HEK293T (cell line): ENCODE measurements around the gene UGCG.

Source experiments
- ARNT ChIP-seq: fragments of 450-650 bp; IDR thresholded peaks from 2 replicates; pipeline ENCODE4 v1.6.1; 2017; ENCODE audit warnings: mild to moderate bottlenecking
- BHLHE40 ChIP-seq: fragments of 450-650 bp; IDR thresholded peaks from 2 replicates; pipeline ENCODE4 v1.6.1; 2016; ENCODE audit warnings: mild to moderate bottlenecking, moderate library complexity, borderline replicate concordance
- CTBP1 ChIP-seq: fragments of 450-650 bp; IDR thresholded peaks from 2 replicates; pipeline ENCODE4 v1.6.1; 2016; ENCODE audit warnings: borderline replicate concordance
- FOXK2 ChIP-seq: fragments of 450-650 bp; IDR thresholded peaks from 2 replicates; pipeline ENCODE4 v1.6.1; 2016; ENCODE audit warnings: mild to moderate bottlenecking
- HDGF ChIP-seq: fragments of 450-650 bp; IDR thresholded peaks from 2 replicates; pipeline ENCODE4 v1.6.1; 2017; ENCODE audit warnings: antibody characterized with exemption, borderline replicate concordance
- NFRKB ChIP-seq: fragments of 450-650 bp; IDR thresholded peaks from 2 replicates; pipeline ENCODE4 v1.6.1; 2016; ENCODE audit warnings: mild to moderate bottlenecking, moderate library complexity
- SP1 ChIP-seq: fragments of 450-650 bp; IDR thresholded peaks from 2 replicates; pipeline ENCODE4 v1.6.1; 2017
- SUZ12 ChIP-seq: fragments of 450-650 bp; IDR thresholded peaks from 2 replicates; pipeline ENCODE4 v1.6.1; 2016; ENCODE audit warnings: mild to moderate bottlenecking
- TARDBP ChIP-seq: fragments of 450-650 bp; IDR thresholded peaks from 2 replicates; pipeline ENCODE4 v1.6.1; 2016

DNA sequence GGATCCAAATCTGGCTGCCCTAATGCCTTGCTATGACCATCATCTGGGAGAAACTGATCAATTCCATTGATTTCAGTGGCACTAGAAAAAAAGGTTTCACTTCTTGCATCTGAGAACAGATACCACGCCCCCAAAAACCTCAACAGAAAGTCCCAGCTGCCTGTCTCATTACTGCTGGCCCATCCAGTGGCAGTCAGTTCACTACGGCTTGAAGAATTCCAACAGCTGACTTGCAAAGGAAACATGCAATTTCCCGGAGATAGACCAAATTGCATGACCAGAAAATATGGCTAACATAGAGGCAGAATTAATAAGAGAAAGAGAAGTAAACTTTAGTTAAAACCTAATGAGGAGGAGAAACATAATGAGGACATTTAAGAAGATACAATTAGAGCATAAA is 48.6 kb downstream of the UGCG start:
- TF ChIP-seq SUZ12 = no peak
- no peak for TF ChIP-seq HDGF
- TF ChIP-seq SP1 = no peak
- TF ChIP-seq TARDBP = no peak
- TF ChIP-seq CTBP1 = no peak
- TF ChIP-seq BHLHE40 = no peak
- TF ChIP-seq ARNT = no peak
- TF ChIP-seq NFRKB = no peak
- TF ChIP-seq FOXK2 = no peak
